ENCODE measurements around the gene FBXW7. TPM values are rescaled to one million over a fixed set of nuclear protein-coding genes. Genes with fewer than 3 reads are reported as not detected.

The FBXW7 gene
- total RNA-seq, 2 experiments from 2014 or later, result 35.8 to 37.8 TPM

GRCh38 chr4:152540293-152540674 lies 4.4 kb upstream of the FBXW7 start:
- CTCF ChIA-PET, result interaction anchor here (3.4 kb wide), 1 partner anchor 39 kb away, joined by 26 read pairs; no protein-coding TSS in a partner anchor
- no peaks in the 10 kb centered on the region for H3K27me3 Mint-ChIP-seq
- peaks cover 38% of the 10 kb centered on the region for H3K4me1 Mint-ChIP-seq (ENCODE audit: low read depth)
- no peak overlapping the region for H3K4me3 Mint-ChIP-seq
- H3K27ac Mint-ChIP-seq, result peak overlapping the region; percentile 45
- peaks cover 2% of the 10 kb centered on the region for H3K9me3 Mint-ChIP-seq
- POLR2A ChIA-PET, result interaction anchor here (0.7 to 1.6 kb wide), 3 partner anchors 11 to 15 kb away, joined by 3 to 8 read pairs (median 4); no protein-coding TSS in a partner anchor
- DNase-seq, result peak; percentile 20
- intact Hi-C loops (cut with micrococcal nuclease), result no loop called here
- H3K36me3 Mint-ChIP-seq, result peaks cover 19% of the 10 kb centered on the region

DNA sequence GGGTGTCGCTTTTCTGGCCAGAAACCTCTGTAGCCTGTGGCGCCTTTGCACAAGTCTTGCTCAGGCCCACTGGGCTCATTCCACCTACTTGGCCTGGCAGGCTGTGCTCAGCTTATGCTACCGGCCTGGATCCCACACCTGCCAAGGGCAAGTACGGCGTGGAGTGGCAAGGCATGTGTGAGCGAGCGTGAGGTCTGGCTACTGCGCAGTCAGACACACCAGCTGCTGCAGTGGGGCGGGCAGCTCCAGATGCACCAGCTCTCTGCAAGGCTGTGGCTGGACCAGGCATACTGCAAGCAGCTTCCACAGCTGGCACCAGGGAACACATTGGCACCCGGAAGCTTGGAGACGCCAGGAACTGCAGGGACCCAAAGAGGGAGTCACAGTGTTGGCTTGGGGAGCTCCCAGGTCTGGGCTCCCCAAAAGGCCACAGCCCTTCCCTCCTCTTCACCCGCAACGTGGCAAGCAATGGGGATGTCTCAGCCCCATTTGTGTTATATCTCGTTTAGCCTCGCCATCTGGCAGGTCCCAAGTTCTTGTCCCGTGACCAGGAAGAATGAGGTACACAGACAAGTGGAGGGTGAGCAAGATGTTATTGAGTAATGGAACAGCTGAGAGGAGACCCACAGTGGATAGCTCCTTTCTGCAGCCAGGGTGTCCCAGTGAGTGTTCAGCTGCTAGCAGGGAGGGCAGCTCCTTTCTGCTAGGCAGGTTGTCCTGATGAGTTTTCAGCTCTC lies 3.8 kb upstream of the FBXW7 start:
- peaks cover 35% of the 10 kb centered on the region for H3K4me1 Mint-ChIP-seq (ENCODE audit: low read depth)
- ChIA-PET CTCF (interaction anchor here (3.4 kb wide), 1 partner anchor 39 kb away, joined by 26 read pairs; no protein-coding TSS in a partner anchor), POLR2A (interaction anchor here (0.7 to 1.6 kb wide), 3 partner anchors 12 to 14 kb away, joined by 3 to 8 read pairs (median 4); no protein-coding TSS in a partner anchor)
- peaks cover 2% of the 10 kb centered on the region for H3K9me3 Mint-ChIP-seq
- peak overlapping the region; percentile 59 for H3K27ac Mint-ChIP-seq
- no peak overlapping the region for H3K4me3 Mint-ChIP-seq
- H3K27me3 Mint-ChIP-seq, result no peaks in the 10 kb centered on the region
- intact Hi-C loops (cut with micrococcal nuclease), result loop anchor here (5.0 to 10.0 kb wide), 3 partner anchors 243 to 955 kb away; no protein-coding TSS in a partner anchor
- DNase-seq, result no peak
- peaks cover 19% of the 10 kb centered on the region for H3K36me3 Mint-ChIP-seq

- Mint-ChIP-seq H3K36me3 (peaks cover 22% of the 10 kb centered on the region), H3K27me3 (no peaks in the 10 kb centered on the region), H3K4me3 (peak overlapping the region; percentile 94), H3K27ac (peak overlapping the region; percentile 99), H3K9me3 (peaks cover 2% of the 10 kb centered on the region), H3K4me1 (ENCODE audit: low read depth) (peaks cover 43% of the 10 kb centered on the region)
- CTCF ChIA-PET, result interaction anchor here (0.6 to 3.4 kb wide), 9 partner anchors 15 to 106 kb away, joined by 3 to 26 read pairs (median 3); no protein-coding TSS in a partner anchor
- no peak for DNase-seq
- intact Hi-C loops (cut with micrococcal nuclease), result loop anchor here (2.0 to 10.0 kb wide), 6 partner anchors 35 to 957 kb away; no protein-coding TSS in a partner anchor
- POLR2A ChIA-PET, result interaction anchor here (1.7 to 4.7 kb wide), 2 partner anchors 12 to 15 kb away, joined by 6 to 81 read pairs; no protein-coding TSS in a partner anchor
Observed at GRCh38 chr4:152537881-152538280, 2.0 kb upstream of the FBXW7 start.

DNA sequence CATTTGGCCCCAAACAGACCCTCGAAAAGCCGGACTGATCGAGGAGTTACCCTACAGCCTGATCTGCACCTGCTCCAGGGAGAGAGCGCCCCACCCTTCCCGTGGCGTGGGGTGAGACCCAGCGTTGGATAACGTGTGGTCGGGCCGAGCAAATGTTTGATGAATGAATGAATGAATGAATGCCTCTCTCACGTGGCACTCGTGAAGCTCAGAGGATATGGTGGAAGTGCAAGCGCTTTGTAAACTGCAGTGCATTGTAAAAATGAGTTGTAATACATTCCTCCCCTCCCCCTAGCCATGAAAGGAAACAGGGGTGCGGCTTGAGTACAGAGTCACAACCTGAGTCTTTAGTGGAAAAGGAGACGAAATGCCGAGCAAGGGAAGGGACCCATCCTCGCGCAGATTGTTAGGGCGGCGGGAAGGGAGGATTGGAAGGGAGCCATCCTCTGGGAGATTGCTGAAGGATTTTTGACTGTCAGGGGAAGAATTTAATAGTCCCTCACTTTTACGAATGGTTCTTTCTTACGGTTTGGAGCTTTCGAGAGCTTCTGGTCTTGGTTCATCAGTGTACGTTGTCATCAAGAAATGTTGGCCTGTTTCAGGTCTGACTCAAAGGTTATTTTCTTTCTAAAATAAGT lies 772 bp upstream of the FBXW7 start:
- intact Hi-C loops (cut with micrococcal nuclease), result loop anchor here (1.0 to 10.0 kb wide), 11 partner anchors 18 to 958 kb away; partner anchors contain the start of genes GATB and TMEM154
- CTCF ChIA-PET, result interaction anchor here (0.7 to 3.4 kb wide), 10 partner anchors 18 to 243 kb away, joined by 3 to 26 read pairs (median 4); partner anchors contain the start of genes ARFIP1 and TIGD4

DNA sequence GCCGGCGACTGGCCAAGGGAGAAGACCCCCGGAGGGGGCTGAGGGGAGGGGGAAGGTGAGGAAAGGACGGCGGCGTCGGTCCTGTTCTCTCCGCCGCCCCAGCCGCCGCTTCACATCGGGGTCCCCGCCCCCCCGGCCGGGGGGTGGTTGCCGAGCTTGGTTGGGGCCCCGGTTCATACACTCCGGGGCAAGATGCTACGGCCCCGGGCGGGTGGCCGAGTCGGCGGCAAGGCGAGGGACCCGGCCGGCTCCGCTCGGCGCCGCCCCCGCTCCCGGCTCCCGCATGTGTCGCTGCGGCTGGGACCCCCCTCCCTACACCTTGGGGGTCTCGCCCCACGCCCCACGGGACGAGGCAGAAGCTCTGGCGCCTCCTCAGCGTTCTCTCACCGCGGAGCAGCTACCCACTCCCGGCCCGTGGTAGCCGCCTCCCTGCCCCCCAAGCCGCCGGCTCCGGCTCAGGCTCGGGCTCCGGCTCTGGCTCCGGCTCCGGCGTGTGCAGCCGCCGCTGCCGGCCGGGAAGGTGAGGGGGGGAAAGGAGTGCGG lies 461 bp downstream of the FBXW7 start:
- Mint-ChIP-seq H3K4me3 (peak overlapping the region; percentile 95), H3K27me3 (no peaks in the 10 kb centered on the region), H3K36me3 (peaks cover 28% of the 10 kb centered on the region), H3K4me1 (ENCODE audit: low read depth) (peaks cover 63% of the 10 kb centered on the region), H3K9me3 (peaks cover 2% of the 10 kb centered on the region), H3K27ac (peak overlapping the region; percentile 99)
- DNase-seq, result peak; percentile 32
- POLR2A ChIA-PET, result interaction anchor here (0.9 to 4.7 kb wide), 13 partner anchors 8 to 435 kb away, joined by 3 to 81 read pairs (median 3); partner anchors contain the start of genes TIGD4 and TMEM154
- CTCF ChIA-PET, result interaction anchor here (1.0 to 2.6 kb wide), 5 partner anchors 10 to 244 kb away, joined by 3 to 14 read pairs (median 5); partner anchors contain the start of genes ARFIP1 and TIGD4
- intact Hi-C loops (cut with micrococcal nuclease), result loop anchor here (5.0 to 10.0 kb wide), 3 partner anchors 247 to 959 kb away; no protein-coding TSS in a partner anchor

More for the DNA sequence above, 772 bp upstream of the FBXW7 start:
- Mint-ChIP-seq H3K4me3 (peak overlapping the region; percentile 94), H3K27me3 (no peaks in the 10 kb centered on the region), H3K27ac (peak overlapping the region; percentile 99), H3K36me3 (peaks cover 21% of the 10 kb centered on the region), H3K4me1 (ENCODE audit: low read depth) (peaks cover 54% of the 10 kb centered on the region), H3K9me3 (peaks cover 2% of the 10 kb centered on the region)
- DNase-seq, result peak; percentile 79
- POLR2A ChIA-PET, result interaction anchor here (0.6 to 4.7 kb wide), 18 partner anchors 10 to 436 kb away, joined by 3 to 81 read pairs (median 4); partner anchors contain the start of genes TIGD4 and TMEM154

- Mint-ChIP-seq H3K27me3 (no peaks in the 10 kb centered on the region), H3K27ac (peak overlapping the region; percentile 81), H3K36me3 (peaks cover 25% of the 10 kb centered on the region), H3K4me3 (peak overlapping the region; percentile 95), H3K4me1 (ENCODE audit: low read depth) (peaks cover 62% of the 10 kb centered on the region), H3K9me3 (no peaks in the 10 kb centered on the region)
- POLR2A ChIA-PET, result interaction anchor here (0.9 to 4.7 kb wide), 5 partner anchors 10 to 244 kb away, joined by 3 to 81 read pairs (median 3); partner anchors contain the start of gene TIGD4
- DNase-seq, result peak; percentile 68
- intact Hi-C loops (cut with micrococcal nuclease), result loop anchor here (5.0 to 10.0 kb wide), 3 partner anchors 248 to 960 kb away; no protein-coding TSS in a partner anchor
- CTCF ChIA-PET, result interaction anchor here (0.8 to 2.6 kb wide), 5 partner anchors 9 to 105 kb away, joined by 3 to 14 read pairs (median 5); no protein-coding TSS in a partner anchor
Observed at GRCh38 chr4:152534541-152535359, 1.1 kb downstream of the FBXW7 start.

DNA sequence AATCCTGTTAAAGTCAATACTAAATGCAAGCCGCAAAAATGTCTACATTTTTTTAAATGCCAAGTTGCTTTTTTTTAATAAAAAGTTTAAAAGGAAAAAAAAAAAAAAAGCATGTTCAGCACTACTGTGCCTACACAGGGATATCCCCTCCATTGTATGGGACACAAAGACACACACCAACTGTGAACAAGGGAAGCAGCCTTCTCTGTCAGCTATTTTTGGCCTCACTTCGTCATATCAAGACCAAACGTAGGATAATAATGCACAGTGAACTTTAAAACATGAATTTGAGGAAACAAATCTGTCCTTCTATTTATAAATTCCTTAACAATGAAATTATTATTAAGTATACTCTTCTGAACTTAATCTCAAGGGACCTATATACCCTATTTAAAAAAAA lies 4.4 kb downstream of the FBXW7 start:
- no peak for DNase-seq
- Mint-ChIP-seq H3K4me3 (no peak overlapping the region), H3K27me3 (no peaks in the 10 kb centered on the region), H3K4me1 (ENCODE audit: low read depth) (peaks cover 44% of the 10 kb centered on the region), H3K27ac (no peak overlapping the region), H3K9me3 (no peaks in the 10 kb centered on the region), H3K36me3 (peaks cover 16% of the 10 kb centered on the region)
- ChIA-PET CTCF (interaction anchor here (0.7 to 1.9 kb wide), 3 partner anchors 21 to 108 kb away, joined by 3 to 12 read pairs (median 4); no protein-coding TSS in a partner anchor), POLR2A (no interaction called here)
- intact Hi-C loops (cut with micrococcal nuclease), result loop anchor here (10.0 kb wide), 2 partner anchors 583 to 963 kb away; no protein-coding TSS in a partner anchor

- Mint-ChIP-seq H3K27ac (no peak overlapping the region), H3K27me3 (no peaks in the 10 kb centered on the region), H3K36me3 (peaks cover 17% of the 10 kb centered on the region), H3K4me1 (ENCODE audit: low read depth) (peaks cover 51% of the 10 kb centered on the region), H3K4me3 (no peak overlapping the region), H3K9me3 (no peaks in the 10 kb centered on the region)
- intact Hi-C loops (cut with micrococcal nuclease), result loop anchor here (10.0 kb wide), 2 partner anchors 584 to 964 kb away; no protein-coding TSS in a partner anchor
- ChIA-PET CTCF (interaction anchor here (2.0 kb wide), 1 partner anchor 29 kb away, joined by 11 read pairs; no protein-coding TSS in a partner anchor), POLR2A (interaction anchor here (0.6 kb wide), 1 partner anchor 239 kb away, joined by 3 read pairs; no protein-coding TSS in a partner anchor)
- DNase-seq, result no peak
Observed at GRCh38 chr4:152530600-152530999, 5.3 kb downstream of the FBXW7 start.

- Mint-ChIP-seq H3K9me3 (no peaks in the 10 kb centered on the region), H3K4me3 (no peak overlapping the region), H3K36me3 (peaks cover 17% of the 10 kb centered on the region), H3K27me3 (no peaks in the 10 kb centered on the region), H3K4me1 (ENCODE audit: low read depth) (peaks cover 56% of the 10 kb centered on the region), H3K27ac (no peak overlapping the region)
- CTCF ChIA-PET, result interaction anchor here (2.0 kb wide), 1 partner anchor 28 kb away, joined by 11 read pairs; no protein-coding TSS in a partner anchor
- intact Hi-C loops (cut with micrococcal nuclease), result loop anchor here (10.0 kb wide), 2 partner anchors 585 to 965 kb away; no protein-coding TSS in a partner anchor
- POLR2A ChIA-PET, result interaction anchor here (0.6 kb wide), 1 partner anchor 238 kb away, joined by 3 read pairs; no protein-coding TSS in a partner anchor
- no peak for DNase-seq
Observed at GRCh38 chr4:152529880-152530279, 6.0 kb downstream of the FBXW7 start.

DNA sequence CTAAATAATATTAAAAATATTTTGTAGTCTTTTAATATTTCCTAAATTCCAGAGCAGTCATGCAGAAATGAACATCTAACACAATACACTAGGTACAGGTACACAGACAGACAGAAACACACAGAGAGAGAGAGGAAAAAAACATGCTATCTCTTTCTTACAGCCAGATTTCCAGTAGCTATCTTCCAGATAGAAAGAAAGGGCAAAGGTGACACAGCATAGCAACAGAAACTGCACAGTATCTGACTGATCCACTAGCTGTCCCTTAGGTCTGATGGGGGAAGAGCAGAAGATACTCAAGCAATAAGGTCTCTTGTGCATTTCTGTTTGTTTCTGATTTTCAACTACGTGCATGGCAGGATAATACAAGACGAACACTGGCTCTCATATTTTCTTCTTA lies 7.8 kb downstream of the FBXW7 start:
- peaks cover 62% of the 10 kb centered on the region for H3K4me1 Mint-ChIP-seq (ENCODE audit: low read depth)
- intact Hi-C loops (cut with micrococcal nuclease), result no loop called here
- POLR2A ChIA-PET, result no interaction called here
- H3K36me3 Mint-ChIP-seq, result peaks cover 15% of the 10 kb centered on the region
- no peak overlapping the region for H3K27ac Mint-ChIP-seq
- no peak for DNase-seq
- no peak overlapping the region for H3K4me3 Mint-ChIP-seq
- no peaks in the 10 kb centered on the region for H3K27me3 Mint-ChIP-seq
- CTCF ChIA-PET, result interaction anchor here (0.7 kb wide), 1 partner anchor 27 kb away, joined by 3 read pairs; no protein-coding TSS in a partner anchor
- H3K9me3 Mint-ChIP-seq, result no peaks in the 10 kb centered on the region
